IMR-90 (cell line): ENCODE data around the gene TNFSF9.

Experiments
- MXI1 ChIP-seq: IDR thresholded peaks from 2 replicates; pipeline ENCODE4 v1.6.1; 2012; ENCODE audit warnings: low read depth, mild to moderate bottlenecking, low read length, moderate library complexity, borderline replicate concordance
- TF ChIP-seq, protein P1 (sequence below): conservative IDR thresholded peaks from 2 replicates; pipeline ENCODE4 v1.5.1; 2012; ENCODE audit warnings: mild to moderate bottlenecking, low read depth, low read length, improper control_type of control experiment

DNA sequence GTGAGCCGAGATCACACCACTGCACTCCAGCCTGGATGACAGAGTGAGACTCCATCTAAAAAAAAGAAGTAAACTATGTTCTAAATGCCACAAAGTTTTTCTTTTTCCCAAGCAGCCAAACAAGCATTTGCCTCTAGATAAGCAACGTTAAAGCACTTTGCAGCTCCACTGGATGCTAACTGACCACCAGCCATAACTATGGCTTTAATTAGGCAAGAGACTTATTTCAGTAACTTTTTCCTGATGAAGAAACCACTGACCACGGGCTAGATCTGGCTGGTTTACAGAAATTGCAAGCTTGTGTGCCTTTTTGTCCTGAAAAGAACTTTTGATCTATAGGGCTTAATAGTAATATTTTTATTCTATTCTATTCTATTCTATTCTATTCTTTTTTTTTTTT, 38.0 kb downstream of the TNFSF9 start:
- TF ChIP-seq MXI1: no peak
- TF ChIP-seq, protein P1, sequence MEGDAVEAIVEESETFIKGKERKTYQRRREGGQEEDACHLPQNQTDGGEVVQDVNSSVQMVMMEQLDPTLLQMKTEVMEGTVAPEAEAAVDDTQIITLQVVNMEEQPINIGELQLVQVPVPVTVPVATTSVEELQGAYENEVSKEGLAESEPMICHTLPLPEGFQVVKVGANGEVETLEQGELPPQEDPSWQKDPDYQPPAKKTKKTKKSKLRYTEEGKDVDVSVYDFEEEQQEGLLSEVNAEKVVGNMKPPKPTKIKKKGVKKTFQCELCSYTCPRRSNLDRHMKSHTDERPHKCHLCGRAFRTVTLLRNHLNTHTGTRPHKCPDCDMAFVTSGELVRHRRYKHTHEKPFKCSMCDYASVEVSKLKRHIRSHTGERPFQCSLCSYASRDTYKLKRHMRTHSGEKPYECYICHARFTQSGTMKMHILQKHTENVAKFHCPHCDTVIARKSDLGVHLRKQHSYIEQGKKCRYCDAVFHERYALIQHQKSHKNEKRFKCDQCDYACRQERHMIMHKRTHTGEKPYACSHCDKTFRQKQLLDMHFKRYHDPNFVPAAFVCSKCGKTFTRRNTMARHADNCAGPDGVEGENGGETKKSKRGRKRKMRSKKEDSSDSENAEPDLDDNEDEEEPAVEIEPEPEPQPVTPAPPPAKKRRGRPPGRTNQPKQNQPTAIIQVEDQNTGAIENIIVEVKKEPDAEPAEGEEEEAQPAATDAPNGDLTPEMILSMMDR: no peak
